ENCODE measurements around the gene TRIOBP. TPM values are rescaled to one million over a fixed set of nuclear protein-coding genes. Genes with fewer than 3 reads are reported as not detected.

The TRIOBP gene
- total and polyA plus RNA-seq, 2 of the 4 experiments (the other 2 are of a cell fraction), result 46.4 to 69.8 TPM

GRCh38 chr22:37809672-37810333 is 113.0 kb downstream of the TRIOBP start:
- H2BK120ac ChIP-seq (ENCODE audit: low read depth, low read length), result no peak overlapping the region
- intact Hi-C loops (cut with micrococcal nuclease), result loop anchor here (5.0 kb wide), 1 partner anchor 32 kb away; the partner anchor contains the start of gene ANKRD54
- H3K4ac ChIP-seq (ENCODE audit: low read depth, low read length), result no peak overlapping the region
- H3K18ac ChIP-seq (ENCODE audit: low read depth, low read length), result no peak overlapping the region
- DNase-seq (no peak), ATAC-seq (ENCODE audit: low read depth) (no peak)
- no peak overlapping the region for H2AFZ ChIP-seq (replicated peaks; ENCODE audit: low read length, poor library complexity)
- ChIA-PET CTCF (interaction anchor here (3.2 kb wide), 1 partner anchor 8 kb away, joined by 10 read pairs; no protein-coding TSS in a partner anchor), POLR2A (ENCODE audit: unreplicated experiment) (no interaction called here)
- no peak overlapping the region for H3K23ac ChIP-seq (ENCODE audit: low read depth, low read length)
- H3K9me3 ChIP-seq (ENCODE audit: control insufficient read depth, insufficient read depth, low read length), result no peaks in the 10 kb centered on the region
- H2BK15ac ChIP-seq (ENCODE audit: low read depth, low read length), result no peak overlapping the region
- no peaks in the 10 kb centered on the region for H3K27me3 ChIP-seq (ENCODE audit: control insufficient read depth, insufficient read depth, low read length)
- no peak overlapping the region for H2AK9ac ChIP-seq (replicated peaks; ENCODE audit: low read depth, low read length, poor library complexity)
- peaks cover 5% of the 10 kb centered on the region; the same call in 1 of the 2 replicates for H3K9me1 ChIP-seq (ENCODE audit: insufficient read depth, low read length)
- in situ Hi-C loops (cut with MboI; ENCODE audit: low sequenced_read_pairs), result no loop called here
- H3K56ac ChIP-seq (ENCODE audit: extremely low read depth, insufficient read depth, low read length), result no peak overlapping the region
- no peak overlapping the region for H3K14ac ChIP-seq (replicated peaks; ENCODE audit: low read depth, low read length)
- WGBS, 2 experiments (ENCODE audit: extremely low coverage in 2 of 2, insufficient read length in 1 of 2), result 71% methylated on average over 1 of the region's 5 CpGs; no CpG with 5 or more reads in 1 of the 2 experiments
- peaks cover 5% of the 10 kb centered on the region; the same call in 1 of the 2 replicates for H3K36me3 ChIP-seq (ENCODE audit: control insufficient read depth, insufficient read depth, low read length)
- dilution Hi-C loops (cut with HindIII; ENCODE audit: low sequenced_read_pairs, unreplicated experiment), result no loop called here
- H3K4me2 ChIP-seq (ENCODE audit: low read depth, low read length), result no peak overlapping the region
- no peak for TF ChIP-seq MAZ (IDR thresholded peaks at IDR 0.05; ENCODE audit: borderline replicate concordance, low read depth, low read length)
- TF ChIP-seq, protein P1, sequence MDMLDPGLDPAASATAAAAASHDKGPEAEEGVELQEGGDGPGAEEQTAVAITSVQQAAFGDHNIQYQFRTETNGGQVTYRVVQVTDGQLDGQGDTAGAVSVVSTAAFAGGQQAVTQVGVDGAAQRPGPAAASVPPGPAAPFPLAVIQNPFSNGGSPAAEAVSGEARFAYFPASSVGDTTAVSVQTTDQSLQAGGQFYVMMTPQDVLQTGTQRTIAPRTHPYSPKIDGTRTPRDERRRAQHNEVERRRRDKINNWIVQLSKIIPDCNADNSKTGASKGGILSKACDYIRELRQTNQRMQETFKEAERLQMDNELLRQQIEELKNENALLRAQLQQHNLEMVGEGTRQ (IDR thresholded peaks at IDR 0.05; ENCODE audit: low read depth, low read length), result no peak
- TF ChIP-seq SMC3 (IDR thresholded peaks at IDR 0.05; ENCODE audit: low read depth, low read length), result no peak
- no peak for TF ChIP-seq CEBPB (IDR thresholded peaks at IDR 0.05; ENCODE audit: low read depth, low read length)
- TF ChIP-seq RCOR1 (IDR thresholded peaks at IDR 0.05; ENCODE audit: insufficient replicate concordance, low read length), result no peak
- no peak for TF ChIP-seq RFX5 (IDR thresholded peaks at IDR 0.05; ENCODE audit: low read depth, low read length)
- TF ChIP-seq CTCF (conservative IDR thresholded peaks at IDR 0.05; ENCODE audit: low read depth, low read length), result no peak
- TF ChIP-seq BHLHE40 (IDR thresholded peaks at IDR 0.05; ENCODE audit: low read depth, low read length), result no peak
- no peak for TF ChIP-seq NFE2L2 (IDR thresholded peaks at IDR 0.05; ENCODE audit: low read depth, low read length)
- no peak; the same call in 1 of the 2 replicates for TF ChIP-seq POLR2A (IDR thresholded peaks at IDR 0.05; ENCODE audit: low read depth, low read length)
- no peak for TF ChIP-seq RAD21 (IDR thresholded peaks at IDR 0.05; ENCODE audit: low read length)
- TF ChIP-seq MAFK (IDR thresholded peaks at IDR 0.05; ENCODE audit: low read depth, low read length), result no peak
- no peak overlapping the region for H2AK5ac ChIP-seq (ENCODE audit: low read depth, low read length)
- H2BK20ac ChIP-seq (ENCODE audit: low read depth, low read length), result no peak overlapping the region
- H3K9ac ChIP-seq (ENCODE audit: low read depth, low read length), result no peak overlapping the region
- no peak overlapping the region for H4K5ac ChIP-seq (ENCODE audit: low read depth, low read length)
- peaks cover 8% of the 10 kb centered on the region; the same call in 1 of the 2 replicates for H4K20me1 ChIP-seq (ENCODE audit: insufficient read depth, low read length)
- H3K27ac ChIP-seq (ENCODE audit: insufficient read depth, low read length), result no peak overlapping the region
- no peak overlapping the region for H3K4me3 ChIP-seq (ENCODE audit: insufficient read depth, low read depth, low read length)
- H4K8ac ChIP-seq (ENCODE audit: low read depth in 2 of 2, low read length in 2 of 2), result no peak overlapping the region
- peaks cover 7% of the 10 kb centered on the region for H3K4me1 ChIP-seq (ENCODE audit: control insufficient read depth, insufficient read depth, low read length)
- peaks cover 11 to 44% of the 10 kb centered on the region in 2 experiments; a peak in 3 of 4 replicates for H3K79me1 ChIP-seq (ENCODE audit: low read depth in 1 of 2, low read length in 2 of 2)
- H4K91ac ChIP-seq (ENCODE audit: insufficient read depth, low read depth, low read length), result no peak overlapping the region
- H2BK5ac ChIP-seq (ENCODE audit: low read depth, low read length, poor library complexity, severe bottlenecking), result no peak overlapping the region
- no TSS peak for BruUV-seq (replicated peaks)

Measured in IMR-90 (cell line).